Measurements from ENCODE around the gene SUPT5H.

Gene SUPT5H

DNA sequence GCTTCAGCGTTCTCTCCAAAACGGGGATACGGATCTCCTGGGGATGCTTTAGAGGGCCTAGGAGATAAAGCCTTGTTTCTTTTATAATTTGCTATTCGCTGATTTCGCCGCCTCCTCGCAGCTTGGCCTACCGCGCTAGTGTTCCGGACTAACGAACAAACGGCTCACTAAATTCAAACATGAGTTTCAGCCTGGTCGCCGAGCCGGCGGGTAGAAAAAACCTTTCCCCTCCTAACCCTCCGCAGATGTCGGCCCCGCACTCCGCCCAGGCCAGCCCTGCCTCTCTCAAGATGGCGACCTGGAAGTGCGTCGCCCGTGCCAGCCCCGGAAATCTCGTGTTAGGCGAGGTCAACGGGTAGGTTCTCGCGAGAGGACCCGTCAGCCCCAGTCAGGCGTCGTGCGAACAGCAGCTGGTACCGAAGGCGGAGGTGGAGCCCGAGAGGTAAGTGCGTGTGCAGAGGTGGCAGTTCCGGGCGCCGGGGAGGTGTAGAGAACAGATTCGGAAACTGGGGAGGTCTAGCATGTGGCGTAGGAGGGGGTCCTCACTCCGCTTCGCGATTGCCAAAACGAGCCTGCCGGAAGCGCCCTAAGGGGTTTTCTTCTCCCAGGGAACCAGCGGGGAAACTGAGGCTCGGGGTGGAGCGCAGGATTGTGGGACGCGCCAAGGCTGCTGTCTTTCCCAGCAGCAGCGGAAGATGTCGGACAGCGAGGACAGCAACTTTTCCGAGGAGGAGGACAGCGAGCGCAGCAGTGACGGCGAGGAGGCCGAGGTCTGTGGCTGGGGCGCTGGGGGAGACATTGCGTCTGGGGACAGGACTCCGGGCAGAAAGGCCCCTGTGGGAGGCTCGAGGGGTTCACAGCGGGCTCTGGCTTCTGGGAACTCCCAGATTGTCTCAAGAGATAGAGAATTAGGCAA, at the start of gene SUPT5H:
TSS of gene SUPT5H (plus strand) at position 387 of the 916 bp plus-strand sequence. CDS start at position 696, 309 bp downstream.
- Mint-ChIP-seq H3K4me1 (ENCODE audit: low read depth) (peaks cover 45% of the 10 kb centered on the region), H3K27me3 (no peaks in the 10 kb centered on the region), H3K9me3 (no peaks in the 10 kb centered on the region), H3K36me3 (ENCODE audit: low read depth) (peaks cover 51% of the 10 kb centered on the region), H3K27ac (peak within 1 kb of the TSS; percentile 98), H3K4me3 (peak within 1 kb of the TSS; percentile 98)
- intact Hi-C loops (cut with micrococcal nuclease) = loop anchor here (1.0 to 2.0 kb wide), 3 partner anchors 9 to 87 kb away; partner anchors contain the start of genes EID2B and TIMM50

DNA sequence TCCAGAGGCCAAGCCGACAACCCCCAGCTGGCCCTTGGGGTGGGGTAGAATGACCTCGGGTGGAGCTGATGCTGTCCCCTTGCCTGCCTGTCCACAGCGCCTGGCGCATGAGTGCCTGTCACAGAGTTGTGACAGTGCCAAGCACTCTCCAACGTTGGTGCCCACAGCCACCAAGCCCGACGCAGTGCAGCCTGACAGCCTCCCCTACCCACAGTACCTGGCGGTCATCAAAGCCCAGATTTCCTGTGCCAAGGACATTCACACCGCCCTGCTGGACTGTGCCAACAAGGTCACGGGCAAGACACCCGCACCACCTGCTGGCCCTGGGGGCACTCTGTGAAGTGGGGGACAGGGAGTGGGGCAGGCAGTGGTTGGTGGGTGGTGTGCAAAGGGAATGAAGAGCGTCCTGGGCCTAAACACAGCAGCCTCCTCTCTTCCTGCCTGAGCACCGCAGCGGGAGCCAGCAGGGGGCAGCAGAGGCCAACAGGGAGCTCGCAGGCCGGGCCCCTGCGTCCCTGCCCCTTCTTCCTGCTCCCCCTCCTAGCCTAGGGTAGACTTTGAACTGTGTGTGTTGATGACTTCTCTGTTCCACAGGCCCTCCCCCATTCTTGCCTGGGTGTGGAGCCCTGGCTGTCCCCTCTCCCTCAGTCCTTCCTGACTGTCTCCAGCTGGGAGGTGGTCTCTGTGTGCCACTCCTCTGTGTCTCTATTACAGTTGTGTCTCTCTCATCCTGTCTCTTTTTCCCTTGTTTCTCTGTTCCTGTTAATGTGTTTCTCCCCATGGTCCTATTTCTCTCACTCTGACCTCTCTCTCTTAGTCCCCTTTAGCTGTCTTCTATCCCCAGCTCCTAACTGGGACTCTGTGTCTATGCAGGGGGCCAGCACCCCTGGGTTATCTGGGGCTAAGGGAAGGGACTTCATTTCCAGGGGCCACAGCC, 47.8 kb upstream of the SUPT5H start:
- H3K4me1 Mint-ChIP-seq (ENCODE audit: low read depth) = peaks cover 80% of the 10 kb centered on the region
- peaks cover 58% of the 10 kb centered on the region for H3K36me3 Mint-ChIP-seq (ENCODE audit: low read depth)
- H3K27ac Mint-ChIP-seq = peak overlapping the region; percentile 99
- H3K27me3 Mint-ChIP-seq = no peaks in the 10 kb centered on the region
- no peaks in the 10 kb centered on the region for H3K9me3 Mint-ChIP-seq
- H3K4me3 Mint-ChIP-seq = peak overlapping the region; percentile 60
- intact Hi-C loops (cut with micrococcal nuclease) = loop anchor here (1.0 to 2.0 kb wide), 3 partner anchors 9 to 33 kb away; partner anchors contain the start of genes PLEKHG2 and ZFP36

DNA sequence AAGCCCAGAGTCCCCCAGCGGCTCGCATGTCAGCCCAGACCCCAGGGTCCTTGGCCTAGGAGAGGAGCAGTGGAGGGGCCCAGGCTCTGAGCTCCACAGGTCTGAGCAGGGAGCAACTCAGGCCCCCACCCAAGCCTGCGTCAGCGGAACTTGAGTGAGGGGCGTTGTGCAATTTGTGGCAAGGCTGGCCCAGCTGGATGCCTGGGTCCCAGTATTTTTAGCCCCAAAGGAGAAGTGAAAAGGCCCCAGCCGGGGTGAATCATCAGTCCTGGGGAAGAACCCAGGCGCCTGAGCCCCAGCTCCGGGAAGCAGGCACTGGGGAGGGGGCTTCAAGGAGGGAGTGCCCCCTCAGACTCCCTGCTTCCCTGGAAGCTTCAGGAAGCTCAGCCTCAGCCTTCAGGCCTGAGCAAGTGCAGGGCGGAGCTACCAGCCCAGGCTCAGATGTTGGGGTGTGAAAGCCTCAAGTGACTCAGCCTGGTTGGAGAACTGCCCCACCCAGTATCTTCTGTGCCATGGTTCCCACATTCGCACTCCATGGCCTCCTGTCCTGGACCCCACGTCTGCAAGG, 47.0 kb upstream of the SUPT5H start:
- H3K4me1 Mint-ChIP-seq (ENCODE audit: low read depth) = peaks cover 85% of the 10 kb centered on the region
- intact Hi-C loops (cut with micrococcal nuclease) = loop anchor here (1.0 to 2.0 kb wide), 3 partner anchors 8 to 32 kb away; partner anchors contain the start of genes PLEKHG2 and ZFP36

DNA sequence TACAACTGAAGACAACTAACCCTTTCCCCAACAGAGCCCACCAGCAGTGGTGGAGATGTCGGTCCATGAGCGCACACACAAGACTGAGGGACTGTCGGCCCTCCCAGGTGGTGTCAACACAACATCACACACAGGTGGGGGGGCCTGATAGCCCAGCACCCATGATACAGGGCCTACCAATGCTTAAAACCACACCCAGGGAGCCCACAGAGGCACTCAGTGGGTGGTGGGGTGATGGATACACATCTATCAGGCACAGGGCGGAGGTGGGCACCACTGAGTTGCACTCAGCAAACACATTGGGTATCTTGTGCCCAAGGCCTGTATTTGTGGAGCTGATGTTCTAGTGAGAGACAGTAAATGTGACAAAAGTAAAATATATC, 45.7 kb upstream of the SUPT5H start:
- Mint-ChIP-seq H3K27me3 (no peaks in the 10 kb centered on the region), H3K4me1 (ENCODE audit: low read depth) (peaks cover 86% of the 10 kb centered on the region), H3K36me3 (ENCODE audit: low read depth) (peaks cover 45% of the 10 kb centered on the region), H3K9me3 (no peaks in the 10 kb centered on the region), H3K27ac (peak overlapping the region; percentile 99), H3K4me3 (peak overlapping the region; percentile 35)
- intact Hi-C loops (cut with micrococcal nuclease) = loop anchor here (2.0 kb wide), 1 partner anchor 31 kb away; no protein-coding TSS in a partner anchor

More for the DNA sequence above, 47.0 kb upstream of the SUPT5H start:
- Mint-ChIP-seq H3K4me3 (peak overlapping the region; percentile 60), H3K27me3 (no peaks in the 10 kb centered on the region), H3K36me3 (ENCODE audit: low read depth) (peaks cover 56% of the 10 kb centered on the region), H3K9me3 (no peaks in the 10 kb centered on the region), H3K27ac (peak overlapping the region; percentile 99)

DNA sequence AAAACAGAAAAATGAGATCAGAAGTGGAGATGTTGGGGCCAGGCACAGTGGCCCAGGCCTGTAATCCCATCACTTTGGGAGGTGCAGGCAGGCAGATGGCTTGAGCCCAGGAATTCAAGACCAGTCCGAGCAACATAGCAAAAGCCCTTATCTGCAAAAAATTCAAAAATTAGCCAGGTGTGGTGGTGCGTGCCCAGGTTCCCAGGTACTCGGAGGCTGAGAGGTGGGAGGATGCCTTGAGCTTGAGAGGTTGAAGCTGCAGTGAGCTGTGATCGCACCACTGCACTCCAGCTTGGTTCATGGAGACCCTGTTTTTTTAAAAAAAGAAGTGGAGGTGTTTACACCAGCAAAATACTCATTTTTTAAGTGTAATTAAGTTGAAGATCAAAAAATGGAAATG, 45.3 kb upstream of the SUPT5H start:
- H3K4me3 Mint-ChIP-seq = no peak overlapping the region
- H3K36me3 Mint-ChIP-seq (ENCODE audit: low read depth) = peaks cover 41% of the 10 kb centered on the region

DNA sequence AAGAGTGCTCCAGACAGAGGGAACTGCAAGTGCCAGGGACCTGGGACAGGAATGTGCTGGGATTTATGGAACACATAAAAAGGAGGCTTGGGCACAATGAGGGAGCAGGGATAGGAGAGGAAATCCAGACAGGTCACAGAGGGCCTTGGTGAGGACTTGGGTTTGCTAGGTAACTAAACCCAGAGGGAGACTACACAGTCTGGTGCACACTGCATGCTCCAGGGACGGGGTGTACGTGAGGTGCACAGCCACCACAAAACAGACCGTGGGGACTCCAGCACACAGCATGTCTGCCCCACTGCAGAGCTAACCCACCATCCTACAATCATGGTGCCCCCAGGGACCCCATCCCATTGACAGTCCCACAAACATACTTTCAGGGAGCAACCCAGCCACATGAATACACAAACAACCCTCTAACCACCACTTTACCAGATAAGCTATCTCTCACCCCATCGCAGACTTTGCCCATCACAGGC, 44.3 kb upstream of the SUPT5H start:
- H3K27ac Mint-ChIP-seq = peak overlapping the region; percentile 98
- H3K9me3 Mint-ChIP-seq = no peaks in the 10 kb centered on the region
- H3K4me1 Mint-ChIP-seq (ENCODE audit: low read depth) = peaks cover 88% of the 10 kb centered on the region
- no peaks in the 10 kb centered on the region for H3K27me3 Mint-ChIP-seq
- intact Hi-C loops (cut with micrococcal nuclease) = no loop called here
- peak overlapping the region; percentile 17 for H3K4me3 Mint-ChIP-seq
- H3K36me3 Mint-ChIP-seq (ENCODE audit: low read depth) = peaks cover 32% of the 10 kb centered on the region

More for the DNA sequence above, 45.3 kb upstream of the SUPT5H start:
- Mint-ChIP-seq H3K4me1 (ENCODE audit: low read depth) (peaks cover 87% of the 10 kb centered on the region), H3K9me3 (no peaks in the 10 kb centered on the region), H3K27ac (peak overlapping the region; percentile 99), H3K27me3 (no peaks in the 10 kb centered on the region)
- intact Hi-C loops (cut with micrococcal nuclease) = no loop called here

DNA sequence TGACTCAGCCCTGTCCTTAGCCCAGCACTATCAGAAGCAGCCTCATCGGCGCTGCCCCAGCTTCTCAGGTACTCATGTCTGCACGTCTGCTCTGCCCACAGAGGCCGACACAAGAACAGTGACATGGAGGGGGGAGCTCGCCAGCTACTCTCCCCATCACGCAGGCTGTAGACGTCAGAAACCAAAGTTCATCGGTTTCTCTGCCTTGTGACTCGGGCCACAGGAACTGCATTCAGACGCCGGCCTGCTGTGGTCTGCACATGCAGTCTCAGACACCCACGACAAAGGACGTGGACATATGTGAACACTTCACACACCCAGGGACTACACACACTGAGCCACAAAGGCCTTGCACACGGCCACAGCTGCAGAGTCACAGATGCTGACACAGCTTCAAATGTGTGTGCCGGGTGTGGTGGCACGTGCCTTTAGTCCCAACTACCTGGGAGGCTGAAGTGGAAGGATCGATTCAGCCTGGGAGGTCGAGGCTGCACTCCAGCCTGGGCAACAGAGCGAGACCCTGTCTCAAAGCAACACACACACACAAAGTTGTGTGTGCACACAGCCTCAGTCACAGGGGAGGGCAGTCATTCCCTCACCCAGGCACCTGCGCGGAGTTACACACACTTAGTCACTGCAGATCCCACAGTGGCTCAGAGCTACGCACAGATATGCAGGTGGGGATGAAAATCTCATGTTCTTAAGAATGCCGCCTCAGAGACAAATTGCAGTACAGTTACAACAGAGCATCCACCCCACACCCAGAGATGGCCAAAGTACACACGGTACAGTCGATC, 43.6 kb upstream of the SUPT5H start:
- intact Hi-C loops (cut with micrococcal nuclease) = no loop called here
- peaks cover 92% of the 10 kb centered on the region for H3K4me1 Mint-ChIP-seq (ENCODE audit: low read depth)

DNA sequence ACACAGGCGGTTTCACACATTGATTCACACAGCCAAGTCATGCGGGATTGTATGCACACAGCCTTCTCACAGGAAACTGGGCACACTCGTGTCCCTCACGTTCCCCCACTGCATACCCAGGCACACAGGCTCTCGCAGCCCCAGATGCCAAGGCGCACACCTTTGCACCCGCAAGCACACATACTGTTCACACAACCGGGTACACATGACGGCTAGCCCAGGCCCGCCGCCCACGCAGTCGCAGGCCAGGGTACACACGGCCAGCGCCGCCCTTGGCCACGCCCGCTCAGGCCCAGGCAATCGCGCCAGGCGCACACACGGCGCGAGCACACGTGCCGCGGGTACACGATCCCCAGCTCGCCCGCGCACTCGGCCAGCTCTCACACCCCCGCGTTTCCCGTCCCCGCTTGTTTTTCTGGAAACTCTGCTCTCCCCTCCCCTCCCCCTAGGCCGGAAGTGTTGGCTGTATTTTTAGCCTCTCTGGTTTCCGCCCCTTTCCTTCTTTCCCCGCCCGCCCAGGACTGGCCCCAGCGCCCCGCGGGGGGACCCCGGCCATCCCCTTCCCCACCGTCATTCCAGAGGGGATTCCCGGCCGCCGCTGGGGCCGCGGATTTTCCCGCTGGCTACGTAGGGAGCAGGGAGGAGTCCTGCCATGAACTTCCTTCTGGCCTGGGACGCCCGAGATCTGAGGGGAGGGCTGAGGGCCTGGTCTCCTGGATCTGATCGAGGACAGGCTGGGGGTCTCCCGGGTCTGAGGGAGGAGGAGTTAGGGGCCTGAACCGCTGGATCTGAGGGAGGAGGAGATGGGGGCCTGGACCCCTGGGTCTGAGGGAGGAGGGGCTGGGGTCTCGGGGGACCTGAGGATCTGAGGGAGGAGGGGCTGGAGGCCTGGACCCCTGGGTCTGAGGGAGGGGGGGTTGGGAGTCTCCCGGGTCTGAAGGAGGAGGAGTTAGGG, 42.8 kb upstream of the SUPT5H start:
- Mint-ChIP-seq H3K9me3 (no peaks in the 10 kb centered on the region), H3K36me3 (ENCODE audit: low read depth) (peaks cover 35% of the 10 kb centered on the region), H3K4me3 (peak overlapping the region; percentile 86), H3K4me1 (ENCODE audit: low read depth) (peaks cover 83% of the 10 kb centered on the region), H3K27me3 (no peaks in the 10 kb centered on the region), H3K27ac (peak overlapping the region; percentile 98)
- intact Hi-C loops (cut with micrococcal nuclease) = no loop called here

More for the DNA sequence above, 43.6 kb upstream of the SUPT5H start:
- H3K4me3 Mint-ChIP-seq = peak overlapping the region; percentile 86
- H3K36me3 Mint-ChIP-seq (ENCODE audit: low read depth) = peaks cover 32% of the 10 kb centered on the region
- no peaks in the 10 kb centered on the region for H3K27me3 Mint-ChIP-seq
- H3K9me3 Mint-ChIP-seq = no peaks in the 10 kb centered on the region
- peak overlapping the region; percentile 98 for H3K27ac Mint-ChIP-seq

DNA sequence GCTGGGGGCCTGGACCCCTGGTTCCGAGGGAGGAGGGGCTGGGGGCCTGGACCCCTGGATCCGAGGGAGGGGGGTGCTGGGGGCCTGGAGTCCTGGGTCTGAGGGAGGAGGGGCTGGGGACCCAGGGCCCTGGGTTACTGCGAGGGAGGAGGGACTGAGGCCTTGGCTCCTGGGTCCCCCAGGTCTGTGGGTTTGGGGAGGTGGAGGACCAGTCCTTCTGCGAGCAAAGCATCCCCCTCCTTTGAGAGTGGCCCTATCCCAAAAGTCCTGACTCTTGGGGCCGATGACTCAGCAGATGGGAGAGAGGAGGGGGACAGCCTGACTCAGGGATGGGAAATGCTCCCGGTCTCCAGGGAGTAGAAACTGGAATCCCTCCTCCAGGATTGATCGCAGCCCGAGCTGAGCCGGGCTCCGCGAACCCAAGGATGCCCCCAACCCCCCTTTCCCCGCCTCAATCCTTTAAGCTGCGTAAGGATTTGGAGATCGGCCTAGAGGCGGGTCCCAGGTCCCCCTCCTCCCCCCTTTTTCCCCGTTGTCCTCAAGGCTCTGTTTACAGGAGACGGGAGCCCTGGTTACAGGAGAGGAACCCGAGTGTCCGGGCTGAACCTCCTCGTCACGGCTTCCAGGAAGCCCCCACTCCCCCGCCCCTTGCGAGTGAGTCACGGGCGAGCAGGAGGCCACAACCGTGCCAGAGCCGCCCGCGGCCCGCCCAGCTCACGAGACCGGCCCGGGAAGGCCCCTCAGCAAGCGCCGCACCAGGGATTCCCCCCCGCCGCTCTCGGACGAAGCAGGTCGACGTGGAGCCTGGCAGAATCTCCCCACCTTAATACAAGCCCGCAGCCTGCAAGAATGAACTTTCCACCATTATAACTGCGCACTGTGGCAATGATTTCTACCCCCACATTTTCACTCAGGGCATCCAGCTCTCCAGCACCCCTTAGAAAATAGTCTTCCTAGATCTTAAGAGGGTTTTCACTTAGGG, 41.8 kb upstream of the SUPT5H start:
- Mint-ChIP-seq H3K27ac (peak overlapping the region; percentile 98), H3K4me3 (peak overlapping the region; percentile 86), H3K27me3 (no peaks in the 10 kb centered on the region), H3K4me1 (ENCODE audit: low read depth) (peaks cover 73% of the 10 kb centered on the region), H3K36me3 (ENCODE audit: low read depth) (peaks cover 45% of the 10 kb centered on the region), H3K9me3 (no peaks in the 10 kb centered on the region)
- intact Hi-C loops (cut with micrococcal nuclease) = no loop called here

DNA sequence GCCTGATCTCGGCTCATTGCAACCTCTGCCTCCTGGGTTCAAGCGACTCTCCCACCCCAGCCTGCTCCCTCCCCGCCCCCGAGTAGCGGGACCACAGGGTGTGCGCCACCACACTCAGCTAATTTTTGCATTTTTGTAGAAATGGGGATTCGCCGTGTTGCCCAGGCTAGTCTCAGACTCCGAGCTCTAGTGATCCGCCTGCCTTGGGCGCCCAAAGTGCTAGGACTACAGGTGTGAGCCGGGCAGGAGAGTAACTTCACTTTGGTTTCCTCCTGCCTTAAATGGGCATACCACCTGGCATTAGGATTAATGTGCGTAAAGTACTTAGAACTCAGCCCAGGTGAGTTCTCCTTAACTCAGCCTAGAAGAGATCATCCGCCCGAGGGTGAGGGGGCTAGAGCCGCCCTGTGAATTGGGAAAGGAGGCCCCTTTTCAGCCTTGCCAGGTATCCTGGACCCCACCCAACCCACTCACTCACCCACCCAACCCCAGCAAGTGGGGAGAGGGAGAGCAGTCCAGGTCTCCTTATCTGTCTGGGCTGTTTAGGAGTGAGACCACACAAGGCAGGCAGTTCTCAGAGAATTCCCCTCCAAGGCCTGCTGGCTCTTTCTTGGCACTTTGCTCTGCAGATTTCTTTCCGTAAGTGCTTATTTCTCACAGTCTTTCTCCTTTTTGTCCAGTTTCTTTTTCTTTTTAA, 40.0 kb upstream of the SUPT5H start:
- Mint-ChIP-seq H3K27me3 (no peaks in the 10 kb centered on the region), H3K36me3 (ENCODE audit: low read depth) (peaks cover 52% of the 10 kb centered on the region), H3K9me3 (no peaks in the 10 kb centered on the region), H3K4me1 (ENCODE audit: low read depth) (peaks cover 61% of the 10 kb centered on the region), H3K4me3 (peak overlapping the region; percentile 99), H3K27ac (peak overlapping the region; percentile 98)
- intact Hi-C loops (cut with micrococcal nuclease) = no loop called here
